K562 (cell line): ENCODE data around the gene DPP3. TPM values are rescaled to one million over a fixed set of nuclear protein-coding genes. Genes with fewer than 3 reads are reported as not detected.

Experiments used
- ADNP ChIP-seq: fragments of 200-800 bp; sonication (Bioruptor generic); IDR thresholded peaks from 2 replicates; pipeline ENCODE4 v1.6.1; 2016; ENCODE audit warnings: missing genetic modification characterization, missing compliant biosample characterization
- CHAMP1 ChIP-seq: fragments of 450-650 bp; IDR thresholded peaks from 2 replicates; pipeline ENCODE4 v1.6.1; 2016; ENCODE audit warnings: mild to moderate bottlenecking
- CUX1 ChIP-seq: fragments of 200-800 bp; sonication (Bioruptor generic); IDR thresholded peaks from 2 replicates; pipeline ENCODE4 v1.6.1; 2016; ENCODE audit warnings: missing genetic modification characterization, missing compliant biosample characterization
- DIDO1 ChIP-seq: fragments of 450-650 bp; IDR thresholded peaks from 2 replicates; pipeline ENCODE4 v1.6.1; 2016; ENCODE audit warnings: low read depth, missing biosample characterization, missing genetic modification characterization
- ESRRA ChIP-seq: fragments of 450-650 bp; IDR thresholded peaks from 2 replicates; pipeline ENCODE4 v1.6.1; 2014; ENCODE audit warnings: low read depth, mild to moderate bottlenecking, moderate library complexity, borderline replicate concordance
- ESRRB ChIP-seq: fragments of 250-450 bp; sonication (Bioruptor Pico); IDR thresholded peaks from 2 replicates; pipeline ENCODE4 v1.5.0; 2020; ENCODE audit warnings: mild to moderate bottlenecking, moderate library complexity, borderline replicate concordance
- HDAC2 ChIP-seq: fragments of 450-650 bp; IDR thresholded peaks from 2 replicates; pipeline ENCODE4 v1.6.1; 2016; ENCODE audit warnings: mild to moderate bottlenecking
- HDAC3 ChIP-seq: fragments of 450-650 bp; IDR thresholded peaks from 2 replicates; pipeline ENCODE4 v1.6.1; 2018; ENCODE audit warnings: borderline replicate concordance, mild to moderate bottlenecking, moderate library complexity; ENCODE audit not compliant: partially characterized antibody
- KLF16 ChIP-seq: IDR thresholded peaks from 2 replicates; pipeline ENCODE4 v1.6.1; 2016; ENCODE audit warnings: antibody characterized with exemption
- NFATC3 ChIP-seq: fragments of 450-650 bp; IDR thresholded peaks from 2 replicates; pipeline ENCODE4 v1.6.1; 2017; ENCODE audit warnings: mild to moderate bottlenecking
- PTBP1 ChIP-seq: fragments of 200-400 bp; formaldehyde crosslinking; IDR thresholded peaks from 2 replicates; pipeline ENCODE4 v1.6.1; 2017; ENCODE audit warnings: low read depth, low read length
- TAF15 ChIP-seq: fragments of 200-400 bp; formaldehyde crosslinking; IDR thresholded peaks from 2 replicates; pipeline ENCODE4 v1.6.1; 2017; ENCODE audit warnings: mild to moderate bottlenecking, low read depth, low read length, moderate library complexity
- TBL1XR1 ChIP-seq, 2 experiments: IDR thresholded peaks; 2 replicates each; pipeline ENCODE4 v1.6.1; 2012; ENCODE audit warnings: improper control_type of control experiment in 2 of 2, low read length in 2 of 2, mild to moderate bottlenecking in 1 of 2
- TSC22D4 ChIP-seq: fragments of 450-650 bp; IDR thresholded peaks from 2 replicates; pipeline ENCODE4 v1.6.1; 2016; ENCODE audit warnings: missing genetic modification characterization, missing biosample characterization, control low read depth
- YBX1 ChIP-seq: fragments of 450-650 bp; IDR thresholded peaks from 2 replicates; pipeline ENCODE4 v1.7.1; 2016; ENCODE audit warnings: mild to moderate bottlenecking
- ZNF408 ChIP-seq: fragments of 250-450 bp; sonication (Bioruptor Pico); IDR thresholded peaks from 2 replicates; pipeline ENCODE4 v1.4.0; 2020; ENCODE audit warnings: low read depth, mild to moderate bottlenecking, moderate library complexity
- polyA plus RNA-seq, 8 experiments: library from polyadenylated mRNA; depleted of rRNA in 4 of 8; stranded (reverse) in 5 of 8; unstranded in 3 of 8; fragments of >200 nt; fragmentation: Nextera tagmentation in 2 of 8; fragmentation: Illumina TruSeq in 1 of 8; extraction: Ambion mirVana in 2 of 8; extraction: Trizol in 1 of 8; gene quantifications; 2 replicates each; pipeline versions ENCODE4 v1.2.1 to v1.2.3, GENCODE V29; 2011 to 2014; ENCODE audit warnings: inconsistent platforms in 1 of 8, missing spikeins in 1 of 8
- total RNA-seq, 7 experiments: library from RNA; depleted of rRNA in 6 of 7; stranded (reverse); fragments of >200 nt in 6 of 7; fragmentation: Illumina TruSeq in 2 of 7; extraction: Trizol in 2 of 7; gene quantifications; 2 replicates each; pipeline versions ENCODE4 v1.2.1 to v1.2.3, GENCODE V29; 2011 to 2021; ENCODE audit warnings: low replicate concordance in 1 of 7

Gene DPP3
- total and polyA plus RNA-seq, 9 of the 15 experiments (the other 6 are each of a cell fraction or from before 2014, with no cell fraction given) = 3.7 to 69.2 (median 43.3) TPM

- TF ChIP-seq ESRRB (CRISPR knock-in tag) (no peak), HDAC3 (no peak), ADNP (tag) (no peak), CUX1 (CRISPR knock-in tag) (0 out of 2 replicates have a peak, but pooled peaks have one; percentile 56), TSC22D4 (tag) (no peak), ZNF408 (CRISPR knock-in tag) (no peak), KLF16 (0 out of 2 replicates have a peak, but pooled peaks have one; percentile 41), TAF15 (no peak), YBX1 (no peak), NFATC3 (no peak), ESRRA (peak; percentile 82), PTBP1 (no peak), TBL1XR1 (IDR thresholded peaks at IDR 0.05; ENCODE audit: low read length in 2 of 2) (peak in 1 of 2 experiments; percentile 7; a peak in 2 of 4 replicates), HDAC2 (peak; percentile 34; the same call in 1 of the 2 replicates), DIDO1 (tag) (peak; percentile 94), CHAMP1 (no peak)
Observed at GRCh38 chr11:66438504-66439466, 41.4 kb upstream of the DPP3 start, which contains the start of gene MRPL11 (continued).
